Mucosa of descending colon (tissue), 3 donors: Measurements from ENCODE around the gene RTN4RL2. TPM values are rescaled to one million over a fixed set of nuclear protein-coding genes. Genes with fewer than 3 reads are reported as not detected.

Experiments used
- ATAC-seq: fragments of 200-7000 bp; cut with Tn5 transposase; one replicate; pipeline ENCODE4 v1.9.1; 2020; ENCODE audit warnings: mild to moderate bottlenecking, moderate library complexity
- DNase-seq, 3 donors: peaks; one replicate each; pipeline ENCODE4 v3.0.0-alpha.2; 2020
- H3K36me3 ChIP-seq: fragments of 200-600 bp; one replicate; pipeline ENCODE4 v1.8.0; 2021; ENCODE audit warnings: low read depth, mild to moderate bottlenecking
- H3K4me1 ChIP-seq: fragments of 200-600 bp; one replicate; pipeline ENCODE4 v1.8.0; 2021; ENCODE audit warnings: low read depth, mild to moderate bottlenecking
- H3K4me3 ChIP-seq: fragments of 200-600 bp; one replicate; pipeline ENCODE4 v1.8.0; 2021; ENCODE audit warnings: mild to moderate bottlenecking
- H3K9me3 ChIP-seq: fragments of 200-600 bp; one replicate; pipeline ENCODE4 v1.8.0; 2021; ENCODE audit warnings: mild to moderate bottlenecking
- CTCF ChIP-seq: fragments of 200-600 bp; IDR thresholded peaks from one replicate; pipeline ENCODE4 v1.8.0; 2022; ENCODE audit warnings: antibody characterized with exemption, mild to moderate bottlenecking
- intact Hi-C, 2 donors: fragments of 100-400 bp; cut with DNase I in 1 of 2; cut with micrococcal nuclease in 1 of 2; formaldehyde crosslinking; loops; one replicate each; pipeline versions ENCODE4 v1.11.0 to v1.11.1; 2022; cut with DNase I, micrococcal nuclease
- total RNA-seq, 3 donors: library from RNA; stranded (reverse); fragmentation: NEBNext Ultra II Directional in 2 of 3; extraction: Animal tissue kit (Norgen Biotek cat#: 25700) in 2 of 3; gene quantifications; one replicate each; pipeline versions ENCODE4 v1.2.1 to v1.2.4, GENCODE V29; 2021 to 2023
- donor health status: DM: no; HTN: no; CAD: no; lungs with moderate emphysema.
- donor health status: DM: no; HTN: no; CAD: no.
- donor health status: DM: no; HTN: yes; CAD: no.

The RTN4RL2 gene
- total RNA-seq, 3 donors from 2014 or later, result 0.38 to 0.73 (median 0.48) TPM

- DNase-seq (no peak), ATAC-seq (peak; percentile 4)
- H3K9me3 ChIP-seq, result no peaks in the 10 kb centered on the region
- TF ChIP-seq CTCF, result no peak
- H3K4me1 ChIP-seq, result peaks cover 31% of the 10 kb centered on the region
- H3K4me3 ChIP-seq, result no peak overlapping the region
- intact Hi-C loops, result loop anchor here in 1 of 2 donors (5.0 kb wide), 1 partner anchor 70 kb away; no protein-coding TSS in a partner anchor
- H3K36me3 ChIP-seq, result no peaks in the 10 kb centered on the region
These were observed 2.7 kb upstream of the RTN4RL2 start for GRCh38 chr11:57457643-57458023.

DNA sequence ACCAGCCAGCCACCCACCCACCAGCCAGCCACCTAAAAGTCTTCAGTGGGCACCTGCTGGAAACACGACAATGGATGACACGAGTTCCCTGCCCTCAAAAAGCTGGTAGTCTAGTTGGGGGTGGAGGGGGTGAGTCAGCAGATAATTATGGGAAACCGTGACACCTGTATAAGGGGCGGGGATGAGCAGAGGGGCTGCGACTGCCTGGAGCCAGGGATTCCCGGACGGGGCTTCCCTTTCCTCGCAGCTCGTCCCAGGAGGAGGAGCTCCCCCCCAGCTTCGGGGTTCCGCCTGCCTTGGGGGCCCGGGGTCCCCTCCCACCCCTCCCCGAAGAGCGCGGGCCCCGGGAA, 2.3 kb upstream of the RTN4RL2 start:
- Histone ChIP-seq H3K4me3 (no peak overlapping the region), H3K4me1 (peaks cover 31% of the 10 kb centered on the region), H3K9me3 (no peaks in the 10 kb centered on the region), H3K36me3 (no peaks in the 10 kb centered on the region)
- ATAC-seq (no peak), DNase-seq (peak in 1 of 3 donors; percentile 54)
- no peak for TF ChIP-seq CTCF
- intact Hi-C loops, result loop anchor here in 1 of 2 donors (5.0 kb wide), 1 partner anchor 69 kb away; no protein-coding TSS in a partner anchor

DNA sequence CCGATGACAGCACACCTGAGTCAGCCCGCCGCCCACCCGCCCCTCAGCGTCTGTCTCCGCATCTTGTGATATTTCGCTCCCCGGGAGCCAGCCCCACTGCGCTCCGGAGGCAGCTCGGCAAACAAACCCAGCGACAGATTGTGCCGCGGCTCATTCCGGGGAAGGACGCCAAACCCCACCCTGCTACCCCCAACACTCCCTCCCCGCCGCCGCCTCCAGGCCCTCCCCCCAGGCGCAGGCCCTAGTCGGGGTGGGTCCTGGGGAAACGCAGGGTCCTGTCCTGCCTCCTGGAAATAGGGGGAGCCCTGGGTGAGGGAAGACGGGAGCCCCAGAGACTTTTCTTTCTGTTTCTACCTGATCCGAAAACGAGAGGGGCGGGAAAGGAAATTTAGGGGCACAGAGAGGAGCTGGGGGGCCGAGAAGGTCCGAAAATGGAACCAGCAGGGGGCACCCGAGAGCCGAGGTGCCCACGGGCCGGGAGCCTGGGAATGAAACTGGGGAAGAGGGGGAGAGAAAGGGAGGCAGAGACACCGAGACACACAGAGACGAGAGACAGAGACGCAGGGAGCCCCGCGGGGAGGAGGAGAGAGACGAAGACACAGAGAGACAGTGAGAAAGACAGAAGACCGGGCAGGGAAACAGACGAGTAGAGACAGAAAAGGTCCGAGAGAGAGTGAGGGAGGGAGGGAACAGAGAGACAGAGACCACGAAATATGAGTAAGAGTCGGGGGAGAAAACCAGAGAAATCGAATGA, 1.7 kb upstream of the RTN4RL2 start:
- DNase-seq (peak; percentile 58 to 74 (median 70)), ATAC-seq (peak; percentile 51)
- H3K9me3 ChIP-seq, result no peaks in the 10 kb centered on the region
- peak; percentile 57 for TF ChIP-seq CTCF
- intact Hi-C loops, result loop anchor here in 1 of 2 donors (5.0 kb wide), 1 partner anchor 69 kb away; no protein-coding TSS in a partner anchor
- H3K4me1 ChIP-seq, result peaks cover 31% of the 10 kb centered on the region
- H3K36me3 ChIP-seq, result no peaks in the 10 kb centered on the region
- H3K4me3 ChIP-seq, result no peak overlapping the region

DNA sequence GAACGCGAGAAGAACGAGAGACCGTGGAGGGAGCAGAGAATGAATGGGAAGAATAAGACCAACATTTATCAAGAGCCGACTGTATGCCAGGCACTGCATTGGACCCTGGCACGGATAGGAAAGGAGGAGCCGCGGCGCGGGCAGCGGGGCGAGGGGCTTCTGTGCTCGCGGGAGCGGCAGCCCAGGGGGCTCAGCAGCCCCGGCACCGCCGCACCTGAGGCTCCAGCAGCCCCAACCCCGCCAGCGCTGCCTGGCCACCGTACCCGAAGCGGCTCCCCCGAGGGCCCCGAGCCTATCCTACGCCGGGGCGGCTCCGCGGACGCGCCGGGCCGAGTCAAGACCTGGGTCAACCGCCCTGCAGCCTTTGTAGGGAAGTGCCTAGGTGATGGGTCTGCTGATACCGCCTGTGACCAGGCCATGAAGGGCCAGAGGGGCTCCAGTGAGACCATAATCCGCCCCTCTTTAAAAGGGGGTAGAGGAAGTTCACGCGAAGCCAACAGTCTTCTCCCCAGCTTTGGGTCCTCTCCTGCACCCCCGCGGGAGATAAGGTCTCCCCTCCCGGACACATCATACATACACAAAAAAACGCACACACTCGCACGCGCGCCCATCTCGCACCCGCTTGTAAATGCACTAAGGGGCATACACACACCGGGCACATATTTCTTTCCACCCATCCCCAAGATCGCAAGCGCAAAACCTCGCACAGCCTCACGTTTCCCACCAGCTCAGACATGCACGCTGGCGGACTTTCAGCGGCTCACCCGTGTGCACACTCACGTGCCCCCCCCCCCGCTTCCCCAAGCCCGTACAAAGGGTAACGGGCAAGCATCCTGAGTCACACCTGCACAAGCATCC, 935 bp upstream of the RTN4RL2 start:
- DNase-seq (peak in 2 of 3 donors; percentile 48 to 52), ATAC-seq (peak; percentile 8)
- TF ChIP-seq CTCF, result no peak
- intact Hi-C loops, result loop anchor here (5.0 to 10.0 kb wide), 2 partner anchors 68 to 1055 kb away; no protein-coding TSS in a partner anchor
- Histone ChIP-seq H3K4me1 (peaks cover 31% of the 10 kb centered on the region), H3K4me3 (no peak overlapping the region), H3K9me3 (no peaks in the 10 kb centered on the region), H3K36me3 (no peaks in the 10 kb centered on the region)

GRCh38 chr11:57460758-57461749, 726 bp downstream of the RTN4RL2 start:
- ATAC-seq (no peak), DNase-seq (peak in 1 of 3 donors; percentile 25)
- TF ChIP-seq CTCF, result no peak
- H3K4me3 ChIP-seq, result no peak overlapping the region
- H3K4me1 ChIP-seq, result peaks cover 31% of the 10 kb centered on the region
- no peaks in the 10 kb centered on the region for H3K36me3 ChIP-seq
- intact Hi-C loops, result loop anchor here in 1 of 2 donors (10.0 kb wide), 1 partner anchor 1054 kb away; no protein-coding TSS in a partner anchor
- H3K9me3 ChIP-seq, result no peaks in the 10 kb centered on the region
